Heart left ventricle (tissue), 13 donors: ENCODE results near the gene COX11.

ENCODE experiments used
- POLR2A ChIP-seq, 2 donors: fragments of 450-650 bp; IDR thresholded peaks; one replicate each; pipeline ENCODE4 v1.6.1; 2017; ENCODE audit warnings: antibody characterized with exemption in 2 of 2, mild to moderate bottlenecking in 2 of 2, moderate library complexity in 2 of 2
- TF ChIP-seq, protein P1 (sequence below), 12 donors: fragments of 200-600 bp; sonication (generic) in 4 of 12; IDR thresholded peaks; one replicate each; pipeline versions ENCODE4 v1.5.0 to v1.8.0; 2018 to 2022; ENCODE audit warnings: antibody characterized with exemption in 12 of 12, mild to moderate bottlenecking in 5 of 12
- donor health status: ischemic (EF 13 %, LVEDD 7.1; RV severe dilation, severe dysfunction).
- donor health status: DM: no; HTN: yes; CAD: no.
- donor health status: DM: no; HTN: no; CAD: no.
- donor health status: ischemic (EF 25% LVEDD 6.9; RV normal size, moderate dysfunction).
- donor health status: ischemic (EF 25% LVEDD 5.7; RV mildly dilated, moderate dysfunction).
- donor health status: ischemic (EF 35%, LVEDD 5.7; RV mildly dilated, moderate dysfunction).
- donor health status: nonischemic (EF 11% LVEDD 7.7; RV severe dilation, severe dysfunction).
- donor health status: DM: yes; HTN: yes; CAD: no.
- donor health status: PGD.
- donor health status: ischemic (EF 29% LVEDD 5.4; RV normal size, mild dysfunction).
- donor health status: nonischemic (EF 23%, LVEDD 6.1; RV moderate dilation, normal function).

DNA sequence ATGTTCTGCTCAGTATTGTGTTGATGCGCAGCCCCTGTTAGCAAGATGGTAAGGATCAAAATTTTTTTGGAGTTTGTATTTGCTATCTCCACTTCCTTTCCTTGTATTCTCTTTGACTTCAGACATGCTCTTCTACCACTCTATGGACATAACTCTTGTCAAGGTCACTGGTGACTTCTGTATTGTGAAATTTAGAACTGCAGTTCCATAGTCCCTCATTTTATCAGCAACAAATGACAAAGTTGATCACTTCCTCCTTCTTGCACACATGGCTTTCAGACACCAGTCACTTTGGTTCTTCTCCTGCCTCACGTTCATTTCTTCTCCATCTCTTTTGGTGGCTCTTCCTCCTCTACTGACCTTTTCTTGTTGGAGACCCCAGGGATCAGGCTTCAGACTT is 21.1 kb downstream of the COX11 start:
- no peak for TF ChIP-seq POLR2A (IDR thresholded peaks at IDR 0.05)
- TF ChIP-seq, protein P1, sequence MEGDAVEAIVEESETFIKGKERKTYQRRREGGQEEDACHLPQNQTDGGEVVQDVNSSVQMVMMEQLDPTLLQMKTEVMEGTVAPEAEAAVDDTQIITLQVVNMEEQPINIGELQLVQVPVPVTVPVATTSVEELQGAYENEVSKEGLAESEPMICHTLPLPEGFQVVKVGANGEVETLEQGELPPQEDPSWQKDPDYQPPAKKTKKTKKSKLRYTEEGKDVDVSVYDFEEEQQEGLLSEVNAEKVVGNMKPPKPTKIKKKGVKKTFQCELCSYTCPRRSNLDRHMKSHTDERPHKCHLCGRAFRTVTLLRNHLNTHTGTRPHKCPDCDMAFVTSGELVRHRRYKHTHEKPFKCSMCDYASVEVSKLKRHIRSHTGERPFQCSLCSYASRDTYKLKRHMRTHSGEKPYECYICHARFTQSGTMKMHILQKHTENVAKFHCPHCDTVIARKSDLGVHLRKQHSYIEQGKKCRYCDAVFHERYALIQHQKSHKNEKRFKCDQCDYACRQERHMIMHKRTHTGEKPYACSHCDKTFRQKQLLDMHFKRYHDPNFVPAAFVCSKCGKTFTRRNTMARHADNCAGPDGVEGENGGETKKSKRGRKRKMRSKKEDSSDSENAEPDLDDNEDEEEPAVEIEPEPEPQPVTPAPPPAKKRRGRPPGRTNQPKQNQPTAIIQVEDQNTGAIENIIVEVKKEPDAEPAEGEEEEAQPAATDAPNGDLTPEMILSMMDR (IDR thresholded peaks at IDR 0.05), result no peak
